Inferior parietal cortex (tissue), 1 donor: ENCODE data around the gene ATL3.
"Not testable (repeated sequence)": the region's sequence is repeated elsewhere in the genome, so short reads cannot be mapped to it uniquely, and the experiment has no call there.

Experiments used
- DNase-seq: peaks from one replicate; pipeline ENCODE4 v3.0.0-alpha.2; 2016; ENCODE audit errors: extremely low spot score

Gene ATL3

DNA sequence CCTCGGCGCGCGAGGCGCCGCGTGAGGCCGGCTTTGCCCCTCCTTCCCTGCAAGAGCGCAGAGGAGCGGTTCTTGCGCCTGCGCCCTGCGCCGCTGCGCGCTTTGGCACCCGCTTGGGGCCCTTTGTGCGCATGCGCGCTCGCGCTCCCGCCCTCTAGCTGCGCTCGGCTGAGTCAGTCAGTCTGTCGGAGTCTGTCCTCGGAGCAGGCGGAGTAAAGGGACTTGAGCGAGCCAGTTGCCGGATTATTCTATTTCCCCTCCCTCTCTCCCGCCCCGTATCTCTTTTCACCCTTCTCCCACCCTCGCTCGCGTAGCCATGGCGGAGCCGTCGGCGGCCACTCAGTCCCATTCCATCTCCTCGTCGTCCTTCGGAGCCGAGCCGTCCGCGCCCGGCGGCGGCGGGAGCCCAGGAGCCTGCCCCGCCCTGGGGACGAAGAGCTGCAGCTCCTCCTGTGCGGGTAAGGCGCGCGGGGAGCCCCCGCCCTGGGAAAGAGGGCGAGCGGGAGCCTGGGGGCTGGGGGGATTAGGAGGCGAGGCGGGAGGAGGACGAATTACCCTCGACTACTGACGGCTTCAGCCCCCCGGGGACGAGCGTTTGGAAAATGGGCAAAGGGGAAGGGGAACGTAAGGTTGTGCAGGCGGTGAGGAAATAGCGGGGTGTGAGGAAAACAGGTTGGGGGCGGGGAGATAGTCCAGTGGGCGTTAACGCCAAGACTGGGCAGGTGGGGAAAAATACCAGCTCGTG lies 10.3 kb upstream of the ATL3 start, which contains the start of gene RTN3:
Gene RTN3 (plus strand): TSS at position 180 of the 745 bp plus-strand sequence. CDS start 137 bp downstream, at position 317.
- peak; percentile 97 for DNase-seq

GRCh38 chr11:63680834-63681320 lies 9.7 kb upstream of the ATL3 start:
- no peak for DNase-seq

DNA sequence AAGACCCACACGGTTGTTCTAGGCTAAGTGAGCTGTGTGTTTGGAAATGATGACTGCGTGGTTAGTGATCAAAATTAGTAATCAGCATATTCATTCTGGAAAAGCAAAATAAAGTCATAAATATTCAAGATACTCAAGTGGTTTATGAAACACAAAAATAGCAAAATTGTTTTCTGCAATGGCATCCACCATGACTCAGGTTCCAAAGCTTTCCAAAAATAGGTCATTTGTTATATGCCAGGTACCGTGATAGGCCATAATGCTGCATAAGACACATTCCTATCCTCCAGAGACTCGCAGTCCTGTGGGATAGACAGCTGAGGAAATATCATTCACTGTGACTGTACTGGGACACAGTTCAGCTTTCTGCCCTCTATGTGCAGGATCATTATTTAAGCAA lies 2.4 kb upstream of the ATL3 start:
- DNase-seq, result no peak

- no peak for DNase-seq
Measured at GRCh38 chr11:63672936-63673539, 1.9 kb upstream of the ATL3 start.

DNA sequence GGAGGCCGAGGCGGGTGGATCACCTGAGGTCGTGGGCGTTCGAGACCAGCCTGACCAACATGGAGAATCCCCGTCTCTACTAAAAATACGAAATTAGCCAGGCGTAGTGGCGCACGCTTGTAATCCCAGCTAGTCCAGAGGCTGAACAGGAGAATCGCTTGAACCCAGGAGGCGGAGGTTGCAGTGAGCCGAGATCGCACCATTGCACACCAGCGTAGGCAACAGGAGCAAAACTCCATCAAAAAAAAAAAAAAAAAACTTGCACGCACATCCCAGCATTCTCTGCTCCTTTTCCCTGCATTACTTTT lies 934 bp upstream of the ATL3 start:
- DNase-seq, result no peak

DNA sequence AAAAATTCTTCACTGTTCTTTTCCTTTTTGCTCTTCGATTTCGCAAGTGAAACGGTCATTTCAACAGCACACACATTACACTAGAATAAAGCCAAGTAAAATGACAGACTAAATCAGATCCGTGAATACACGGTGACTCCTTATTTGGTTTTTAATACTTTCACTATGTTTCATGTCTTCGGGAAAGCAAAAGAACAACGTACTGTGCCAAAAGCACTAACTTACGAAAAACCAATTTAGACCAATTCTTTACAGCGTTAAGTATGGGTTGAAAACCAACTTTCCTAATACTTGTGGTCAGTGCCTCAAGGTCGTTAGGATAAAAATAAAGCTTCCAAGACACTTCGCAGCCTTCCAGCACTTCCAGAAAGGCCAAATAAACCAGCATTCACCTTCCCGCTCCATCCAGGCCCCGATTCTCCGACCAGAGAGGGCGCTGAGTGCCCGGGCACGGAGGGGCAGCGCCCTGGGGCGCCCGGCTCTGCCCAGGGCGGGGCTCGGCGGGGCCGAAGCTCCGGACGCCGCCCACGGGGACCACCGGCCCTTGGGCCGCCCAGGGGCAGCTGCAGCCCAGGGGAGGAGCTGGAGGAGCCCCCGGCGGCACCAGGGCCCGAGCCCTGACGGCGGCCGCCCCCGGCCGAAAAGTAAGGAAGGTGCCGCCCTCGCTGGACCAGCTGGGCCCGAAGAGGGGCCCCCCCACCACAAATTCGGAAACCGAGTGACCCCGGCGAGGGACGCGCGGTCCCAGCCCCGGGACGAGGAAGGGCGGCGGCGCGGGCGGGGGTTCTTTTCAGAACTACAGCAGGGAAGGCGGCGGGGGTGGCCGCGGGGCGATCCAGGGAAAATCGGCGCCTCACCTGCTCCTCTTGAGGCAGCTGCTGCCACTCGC lies 499 bp downstream of the ATL3 start:
- DNase-seq, result peak; percentile 71

DNA sequence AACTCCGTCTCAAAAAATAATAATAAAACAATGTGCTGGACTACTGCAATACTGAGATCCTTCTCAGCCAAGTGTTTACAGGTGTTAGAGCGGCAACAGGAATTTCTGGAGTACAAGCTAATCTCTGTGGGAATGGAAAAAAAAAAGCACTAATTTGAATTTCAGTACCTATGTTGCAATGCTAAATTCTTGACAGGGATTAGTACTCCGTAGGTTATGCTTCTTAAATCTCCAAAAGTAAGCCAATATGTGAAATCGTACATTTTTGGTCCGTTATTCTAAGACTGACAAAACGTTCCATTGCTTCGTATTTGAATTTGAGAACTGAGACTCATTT lies 1.1 kb downstream of the ATL3 start:
- no peak for DNase-seq

DNA sequence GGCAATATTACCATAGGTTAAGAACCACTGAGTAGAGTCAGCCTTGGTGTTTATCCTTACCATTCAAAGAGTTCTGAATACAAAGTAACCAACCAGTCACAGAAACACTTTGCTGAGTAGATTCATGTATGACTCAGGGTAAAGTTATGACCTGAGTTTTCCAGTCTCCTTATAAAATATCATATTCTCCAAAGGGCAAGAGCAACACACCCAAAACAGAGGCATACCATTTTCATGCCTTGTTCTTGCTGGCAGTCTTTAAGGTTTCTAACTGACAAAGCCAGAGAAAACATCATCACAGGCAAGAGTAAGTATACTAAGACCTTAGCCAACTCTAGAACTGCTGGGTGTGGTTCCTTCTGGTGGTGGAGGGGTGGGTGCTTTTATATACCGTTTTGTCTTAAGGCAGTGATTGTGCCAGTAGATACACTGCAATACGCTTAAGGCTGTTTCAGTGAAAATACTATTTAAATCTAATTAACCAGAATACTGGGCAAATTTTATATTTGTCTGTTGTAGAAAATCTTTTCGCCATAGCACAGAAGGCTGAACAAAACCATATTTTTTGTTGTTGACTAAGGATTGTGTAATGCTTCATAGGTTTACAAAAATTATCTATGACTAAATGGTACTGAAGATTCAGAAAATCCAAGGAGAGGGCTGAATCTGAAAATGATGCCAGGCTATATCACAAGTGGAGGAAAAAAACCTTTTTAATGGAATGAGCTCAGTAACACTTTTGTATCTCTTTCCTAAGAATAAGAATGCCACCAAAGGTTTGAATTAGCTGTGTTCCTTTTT lies 3.0 kb downstream of the ATL3 start:
- DNase-seq, result no peak

DNA sequence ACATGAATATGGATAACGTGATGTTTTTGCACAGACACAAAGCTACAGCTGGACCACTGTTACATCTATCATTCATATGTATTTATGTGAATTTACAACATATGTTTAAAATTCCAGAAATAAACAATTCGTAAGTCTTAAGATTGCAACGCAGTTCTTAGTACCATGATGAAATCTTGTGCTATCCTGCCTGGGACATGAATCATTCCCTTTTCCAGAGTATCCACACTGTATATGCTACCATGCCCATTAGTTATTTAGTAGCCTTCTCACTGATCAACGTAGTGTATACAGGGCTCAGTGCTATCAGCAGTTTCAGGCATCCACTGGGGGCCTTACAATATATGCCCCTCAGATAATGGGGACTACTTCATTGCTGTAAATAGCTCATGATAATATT lies 4.3 kb downstream of the ATL3 start:
- no peak for DNase-seq

GRCh38 chr11:63663809-63664208 lies 7.4 kb downstream of the ATL3 start:
- no peak for DNase-seq

- no peak for DNase-seq
Measured at GRCh38 chr11:63660972-63661371, 10.2 kb downstream of the ATL3 start.

- DNase-seq, result no peak
Measured at GRCh38 chr11:63652671-63653070, 18.5 kb downstream of the ATL3 start.

- DNase-seq, result no peak
Measured at GRCh38 chr11:63643205-63643604, 28.0 kb downstream of the ATL3 start.

- DNase-seq, result no peak
Measured at GRCh38 chr11:63641727-63642126, 29.4 kb downstream of the ATL3 start.

DNA sequence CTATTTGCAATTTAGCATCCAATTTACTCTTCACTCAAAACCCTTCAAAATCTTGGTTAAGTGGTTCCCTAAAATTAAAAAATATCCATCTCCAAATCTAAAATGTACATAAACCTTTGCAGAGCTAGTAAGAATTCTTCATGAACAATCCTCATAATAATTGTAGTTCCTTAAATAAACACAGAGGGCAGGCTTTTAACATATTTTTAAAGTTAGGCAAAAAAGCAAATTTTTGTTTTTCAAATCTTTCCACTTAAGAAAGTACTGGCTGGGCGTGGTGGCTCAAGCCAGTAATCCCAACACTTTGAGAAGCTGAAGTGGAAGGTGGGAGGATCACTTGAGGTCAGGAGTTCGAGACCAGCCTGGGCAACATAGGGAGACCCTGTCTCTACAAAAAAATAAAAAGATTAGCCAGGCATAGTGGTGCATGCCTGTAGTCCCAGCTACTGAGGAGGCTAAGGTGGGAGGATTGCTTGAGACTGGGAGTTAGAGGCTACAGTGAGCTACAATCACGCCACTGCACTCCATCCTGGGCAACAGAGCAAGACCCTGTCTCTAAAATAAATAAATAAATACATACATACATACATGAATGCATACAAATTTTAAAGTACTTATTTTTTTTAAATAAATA lies 31.9 kb downstream of the ATL3 start:
- DNase-seq, result peak; percentile 51

DNA sequence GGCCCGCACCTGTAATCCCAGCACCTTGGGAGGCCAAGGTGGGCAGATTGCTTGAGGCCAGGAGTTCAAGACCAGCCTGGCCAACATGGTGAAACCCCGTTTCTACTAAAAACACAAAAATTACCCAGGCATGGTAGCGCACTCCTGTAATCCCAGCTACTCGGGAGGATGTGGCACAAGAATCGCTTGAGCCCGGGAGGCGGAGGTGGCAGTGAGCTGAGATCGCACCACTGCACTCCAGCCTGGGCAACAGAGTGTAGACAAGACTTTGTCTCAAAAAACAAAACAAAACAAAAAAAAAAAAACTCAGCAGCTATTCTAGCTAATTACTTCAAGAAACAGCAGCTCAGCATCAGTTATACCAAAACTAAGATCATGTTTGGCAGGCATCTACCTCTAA lies 32.7 kb downstream of the ATL3 start:
- not testable (repeated sequence) for DNase-seq

DNA sequence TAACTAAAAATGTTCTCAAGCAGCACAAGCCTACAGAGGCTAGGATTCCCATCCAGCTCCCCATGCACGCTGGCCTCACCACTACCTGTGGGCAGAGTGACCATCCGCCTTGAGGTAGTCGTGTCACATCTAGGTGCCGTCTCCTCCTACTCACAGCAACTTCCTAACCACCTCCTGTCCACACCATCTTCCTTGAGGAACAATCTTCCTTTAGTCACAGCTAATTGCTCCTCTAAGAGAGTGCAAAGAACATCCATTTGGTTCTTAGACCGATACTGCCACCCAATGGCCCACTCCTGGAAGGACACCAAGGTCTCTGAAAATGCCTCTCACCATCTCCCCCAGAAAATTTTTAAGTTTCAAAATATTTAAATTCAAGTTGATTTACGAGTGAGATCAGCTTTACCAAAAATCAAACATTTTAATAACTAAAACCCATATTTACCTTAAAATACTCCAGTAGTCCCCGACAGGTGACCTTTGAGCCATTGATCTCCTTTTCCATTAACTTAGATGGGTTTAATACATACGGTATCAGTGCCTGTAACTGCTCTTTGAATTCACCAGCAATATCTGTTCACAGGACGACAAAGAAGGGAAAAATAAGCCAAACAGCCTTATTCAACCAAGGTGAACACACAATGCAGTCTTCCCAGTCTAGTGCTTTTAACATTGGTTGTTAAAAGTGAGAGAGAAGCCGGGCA lies 35.3 kb downstream of the ATL3 start:
- DNase-seq, result peak; percentile 91

- DNase-seq, result no peak
Measured at GRCh38 chr11:63629426-63629825, 41.8 kb downstream of the ATL3 start.

- DNase-seq, result no peak
Measured at GRCh38 chr11:63623513-63624140, 47.5 kb downstream of the ATL3 start.

GRCh38 chr11:63622323-63622722 lies 48.9 kb downstream of the ATL3 start:
- DNase-seq, result no peak
